Endometrial microvascular endothelial cells (primary cell): Measurements from ENCODE around the gene FBXL2. TPM values are rescaled to one million over a fixed set of nuclear protein-coding genes. Genes with fewer than 3 reads are reported as not detected.
"Not testable (repeated sequence)": the region's sequence is repeated elsewhere in the genome, so short reads cannot be mapped to it uniquely, and the experiment has no call there.

Experiments
- in situ Hi-C: cut with HindIII; loops from 2 replicates; pipeline ENCODE4 v1.10.0; 2017; ENCODE audit warnings: low sequenced_read_pairs, low pct_unique_long_range_greater_than_20kb; ENCODE audit errors: inconsistent ontology term
- total RNA-seq: library from RNA; depleted of rRNA; stranded (reverse); fragments of >200 nt; gene quantifications from one replicate; pipeline ENCODE4 v1.2.3, GENCODE V29; 2015; ENCODE audit errors: inconsistent ontology term

Gene FBXL2
- total RNA-seq, 1 donor from 2014 or later, result 20.2 TPM

GRCh38 chr3:33419948-33420347 lies 142.7 kb downstream of the FBXL2 start:
- in situ Hi-C loops, result no loop called here

- in situ Hi-C loops, result no loop called here
Measured at GRCh38 chr3:33420966-33421365, 143.7 kb downstream of the FBXL2 start.

GRCh38 chr3:33424606-33425452 lies 147.6 kb downstream of the FBXL2 start:
- in situ Hi-C loops, result no loop called here

- in situ Hi-C loops, result no loop called here
Measured at GRCh38 chr3:33425453-33425852, 148.2 kb downstream of the FBXL2 start.

GRCh38 chr3:33426068-33426467 lies 148.8 kb downstream of the FBXL2 start:
- in situ Hi-C loops, result no loop called here

GRCh38 chr3:33426630-33427317 lies 149.5 kb downstream of the FBXL2 start:
- in situ Hi-C loops, result no loop called here

GRCh38 chr3:33428734-33429133 lies 151.5 kb downstream of the FBXL2 start:
- in situ Hi-C loops, result no loop called here

GRCh38 chr3:33429306-33429705 lies 152.1 kb downstream of the FBXL2 start:
- in situ Hi-C loops, result not testable (repeated sequence)

GRCh38 chr3:33430061-33430460 lies 152.8 kb downstream of the FBXL2 start:
- in situ Hi-C loops, result no loop called here

GRCh38 chr3:33430571-33430970 lies 153.3 kb downstream of the FBXL2 start:
- in situ Hi-C loops, result no loop called here

- in situ Hi-C loops, result no loop called here
Measured at GRCh38 chr3:33433843-33434242, 156.6 kb downstream of the FBXL2 start.

Other genes with a start within 250 kb of the FBXL2 start
- gene GLB1, start 180.3 kb upstream of the FBXL2 start, total RNA-seq, result 107 TPM
- 8.4 TPM for gene TMPPE, start 180.3 kb upstream of the FBXL2 start, total RNA-seq
- 174 TPM for gene CRTAP, start 163.4 kb upstream of the FBXL2 start, total RNA-seq
- 9.6 TPM for gene SUSD5, start 58.6 kb upstream of the FBXL2 start, total RNA-seq
- gene UBP1, start 163.0 kb downstream of the FBXL2 start, total RNA-seq, result 98.1 TPM